Measurements from ENCODE around the gene KCNJ9.
A peak's percentile ranks its signal among the peaks of the same experiment; 100 is the strongest.
"Not testable (repeated sequence)": the region's sequence is repeated elsewhere in the genome, so short reads cannot be mapped to it uniquely, and the experiment has no call there.

Gene KCNJ9

GRCh38 chr1:160108888-160109662, 27.7 kb downstream of the KCNJ9 start:
- DNase-seq (ENCODE audit: low spot score) = peak; percentile 62
- in situ Hi-C loops (cut with MboI; ENCODE audit: low pct_unique_long_range_greater_than_20kb, low sequenced_read_pairs, unreplicated experiment) = no loop called here
- peak; percentile 63 for TF ChIP-seq CTCF (IDR thresholded peaks at IDR 0.05; ENCODE audit: extremely low read depth, insufficient read depth, missing control alignments)

- TF ChIP-seq CTCF (IDR thresholded peaks at IDR 0.05; ENCODE audit: extremely low read depth, insufficient read depth, missing control alignments) = no peak
- no peak for DNase-seq (ENCODE audit: low spot score)
- in situ Hi-C loops (cut with MboI; ENCODE audit: low pct_unique_long_range_greater_than_20kb, low sequenced_read_pairs, unreplicated experiment) = no loop called here
These were observed 28.3 kb downstream of the KCNJ9 start for GRCh38 chr1:160109686-160110085.

DNA sequence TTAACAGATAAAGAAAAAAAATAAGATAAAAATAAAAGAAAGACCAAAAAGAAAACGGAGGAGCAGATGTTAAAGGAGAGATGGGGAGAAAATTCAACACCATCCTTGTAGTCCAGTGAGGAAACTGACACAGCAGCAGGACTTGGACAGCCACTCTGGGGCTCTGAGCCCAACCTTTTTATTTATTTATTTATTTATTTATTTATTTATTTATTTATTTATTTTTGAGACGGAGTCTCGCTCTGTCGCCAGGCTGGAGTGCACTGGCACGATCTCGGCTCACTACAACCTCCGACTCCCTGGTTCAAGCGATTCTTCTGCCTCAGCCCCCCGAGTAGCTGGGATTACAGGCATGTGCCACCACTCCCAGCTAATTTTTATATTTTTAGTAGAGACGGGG, 30.1 kb downstream of the KCNJ9 start:
- DNase-seq (ENCODE audit: low spot score); in situ Hi-C loops (cut with MboI; ENCODE audit: low pct_unique_long_range_greater_than_20kb, low sequenced_read_pairs, unreplicated experiment): not testable (repeated sequence)

DNA sequence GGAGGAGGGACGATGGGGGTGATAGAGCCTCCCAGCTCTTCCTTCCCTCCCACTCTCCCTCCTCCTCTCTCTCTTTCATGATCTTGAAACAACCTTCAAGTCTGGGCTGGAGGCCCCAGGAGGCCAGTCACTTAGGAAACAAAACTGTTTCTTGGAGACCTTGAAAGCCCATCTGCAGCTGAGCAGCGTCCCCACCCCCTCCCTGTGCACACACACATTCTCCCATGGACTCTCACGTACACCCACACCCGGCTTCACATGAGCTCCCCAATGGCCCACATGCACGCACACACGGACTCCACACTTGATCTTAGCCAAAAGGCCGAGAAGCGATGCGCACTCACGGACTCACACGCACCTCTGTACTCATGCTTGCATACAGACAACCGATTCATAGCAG, 31.0 kb downstream of the KCNJ9 start:
- in situ Hi-C loops (cut with MboI; ENCODE audit: low pct_unique_long_range_greater_than_20kb, low sequenced_read_pairs, unreplicated experiment) = no loop called here
- no peak for TF ChIP-seq CTCF (IDR thresholded peaks at IDR 0.05; ENCODE audit: extremely low read depth, insufficient read depth, missing control alignments)

GRCh38 chr1:160113407-160113806, 32.1 kb downstream of the KCNJ9 start:
- in situ Hi-C loops (cut with MboI; ENCODE audit: low pct_unique_long_range_greater_than_20kb, low sequenced_read_pairs, unreplicated experiment) = no loop called here
- DNase-seq (ENCODE audit: low spot score) = no peak
- TF ChIP-seq CTCF (IDR thresholded peaks at IDR 0.05; ENCODE audit: extremely low read depth, insufficient read depth, missing control alignments) = no peak

More for the DNA sequence above, 31.0 kb downstream of the KCNJ9 start:
- DNase-seq (ENCODE audit: low spot score) = no peak

- DNase-seq (ENCODE audit: low spot score) = no peak
- TF ChIP-seq CTCF (IDR thresholded peaks at IDR 0.05; ENCODE audit: extremely low read depth, insufficient read depth, missing control alignments) = no peak
- in situ Hi-C loops (cut with MboI; ENCODE audit: low pct_unique_long_range_greater_than_20kb, low sequenced_read_pairs, unreplicated experiment) = no loop called here
These were observed 32.7 kb downstream of the KCNJ9 start for GRCh38 chr1:160114085-160114484.

DNA sequence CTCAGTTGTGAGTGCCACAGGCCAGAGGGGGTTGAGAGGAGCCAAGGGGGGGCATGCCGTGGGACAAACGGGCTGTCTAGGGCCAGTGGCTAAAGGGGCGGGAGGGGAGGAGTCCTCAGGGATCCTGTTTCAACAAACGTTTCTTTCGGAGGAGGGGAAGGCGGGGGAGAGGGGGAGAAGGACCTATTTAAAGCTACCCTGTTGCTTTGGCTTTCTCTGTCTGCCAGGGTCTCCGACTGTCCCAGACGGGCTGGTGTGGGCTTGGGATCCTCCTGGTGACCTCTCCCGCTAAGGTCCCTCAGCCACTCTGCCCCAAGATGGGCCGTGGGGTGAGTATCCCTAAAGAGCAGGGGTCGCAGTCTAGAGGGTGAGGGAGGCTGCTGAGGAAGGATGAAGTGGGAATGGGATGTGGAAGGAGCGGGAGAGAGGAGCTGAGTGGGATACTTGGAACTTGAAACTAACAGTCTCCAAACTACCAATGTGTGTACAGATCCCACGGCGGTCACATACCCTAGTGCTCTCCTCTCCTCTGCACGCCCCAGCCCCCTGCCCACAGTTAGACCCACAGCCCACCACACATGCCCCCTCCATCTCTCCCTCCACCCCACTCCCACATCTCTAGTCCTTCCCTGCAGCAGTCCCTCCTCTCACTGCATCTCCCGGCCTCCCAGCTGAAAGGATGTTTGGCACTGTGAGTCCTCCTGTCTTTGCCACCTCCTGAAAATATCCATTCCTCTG, 34.4 kb downstream of the KCNJ9 start, which contains the start of gene ATP1A2:
ATP1A2 (plus strand) TSS at position 215 of the 738 bp plus-strand sequence; CDS start at position 318, 103 bp downstream.
- no peak for DNase-seq (ENCODE audit: low spot score)
- no peak for TF ChIP-seq CTCF (IDR thresholded peaks at IDR 0.05; ENCODE audit: extremely low read depth, insufficient read depth, missing control alignments)
- in situ Hi-C loops (cut with MboI; ENCODE audit: low pct_unique_long_range_greater_than_20kb, low sequenced_read_pairs, unreplicated experiment) = no loop called here
